IMR-90 (cell line): ENCODE results near the gene PROKR2. TPM values are rescaled to one million over a fixed set of nuclear protein-coding genes. Genes with fewer than 3 reads are reported as not detected.

Source experiments
- ATAC-seq: fragments of 200-7000 bp; cut with Tn5 transposase; 2 replicates; pipeline ENCODE4 v1.9.1; 2020; ENCODE audit warnings: low read depth, mild to moderate bottlenecking, moderate library complexity
- BruUV-seq: library from RNA; stranded (reverse); fragments of 400-500 nt; replicated peaks from 2 replicates; lab custom pipeline; 2021; lab: Mats Ljungman, UMichigan
- CTCF ChIA-PET: fragments of 300-600 bp; formaldehyde crosslinking; extraction: SDS; loops from one replicate; lab custom pipeline; 2021; ENCODE audit warnings: antibody characterized with exemption; lab: Yijun Ruan, JAX
- POLR2A ChIA-PET: fragments of 300-600 bp; sonication (Branson Sonifier 250); formaldehyde crosslinking; loops from one replicate; lab custom pipeline; 2022; ENCODE audit warnings: antibody characterized with exemption; ENCODE audit not compliant: unreplicated experiment; lab: Charles Lee
- DNase-seq: peaks from one replicate; pipeline ENCODE4 v3.0.0; 2013
- H2AFZ ChIP-seq: replicated peaks from 2 replicates; pipeline ENCODE3; 2013; ENCODE audit warnings: low read length, mild to moderate bottlenecking; ENCODE audit not compliant: poor library complexity
- H2AK5ac ChIP-seq: 2 replicates; pipeline ENCODE4 v1.6.1; 2013; ENCODE audit warnings: low read depth, low read length, inconsistent platforms
- H2AK9ac ChIP-seq: replicated peaks from 2 replicates; pipeline ENCODE3; 2013; ENCODE audit warnings: mild to moderate bottlenecking, low read depth, low read length, moderate library complexity; ENCODE audit not compliant: poor library complexity
- H2BK120ac ChIP-seq: 2 replicates; pipeline ENCODE4 v1.6.1; 2013; ENCODE audit warnings: low read depth, low read length, inconsistent platforms
- H2BK15ac ChIP-seq: 3 replicates; pipeline ENCODE4 v1.6.1; 2013; ENCODE audit warnings: low read depth, low read length, inconsistent platforms
- H2BK20ac ChIP-seq: 2 replicates; pipeline ENCODE4 v1.6.1; 2013; ENCODE audit warnings: low read depth, mild to moderate bottlenecking, inconsistent platforms, low read length, moderate library complexity
- H2BK5ac ChIP-seq: 2 replicates; pipeline ENCODE4 v1.6.1; 2013; ENCODE audit warnings: mild to moderate bottlenecking, low read depth, low read length, inconsistent platforms; ENCODE audit not compliant: poor library complexity, severe bottlenecking
- H3K14ac ChIP-seq: replicated peaks from 2 replicates; pipeline ENCODE4 v1.6.1; 2013; ENCODE audit warnings: low read depth, low read length, inconsistent platforms
- H3K18ac ChIP-seq: 2 replicates; pipeline ENCODE4 v1.6.1; 2013; ENCODE audit warnings: low read depth, low read length, control low read depth
- H3K23ac ChIP-seq: 2 replicates; pipeline ENCODE4 v1.6.1; 2013; ENCODE audit warnings: low read depth, low read length, inconsistent platforms
- H3K27ac ChIP-seq: 2 replicates; pipeline ENCODE4 v1.5.1; 2013; ENCODE audit warnings: mild to moderate bottlenecking, control low read depth, low read length; ENCODE audit not compliant: insufficient read depth
- H3K27me3 ChIP-seq: 2 replicates; pipeline ENCODE4 v1.6.1; 2013; ENCODE audit warnings: low read length; ENCODE audit not compliant: control insufficient read depth, insufficient read depth
- H3K36me3 ChIP-seq: 2 replicates; pipeline ENCODE4 v1.6.1; 2013; ENCODE audit warnings: low read length, mixed read lengths; ENCODE audit not compliant: control insufficient read depth, insufficient read depth
- H3K4ac ChIP-seq: 2 replicates; pipeline ENCODE4 v1.6.1; 2013; ENCODE audit warnings: low read depth, low read length, inconsistent platforms
- H3K4me1 ChIP-seq: 2 replicates; pipeline ENCODE4 v1.6.1; 2013; ENCODE audit warnings: low read length, mixed read lengths; ENCODE audit not compliant: control insufficient read depth, insufficient read depth
- H3K4me2 ChIP-seq: 2 replicates; pipeline ENCODE4 v1.6.1; 2013; ENCODE audit warnings: low read depth, mild to moderate bottlenecking, control low read depth, low read length, moderate library complexity
- H3K4me3 ChIP-seq: 2 replicates; pipeline ENCODE4 v1.5.1; 2013; ENCODE audit warnings: low read depth, mild to moderate bottlenecking, control low read depth, low read length, moderate library complexity; ENCODE audit not compliant: insufficient read depth
- H3K56ac ChIP-seq: 2 replicates; pipeline ENCODE4 v1.6.1; 2013; ENCODE audit warnings: low read length, inconsistent platforms; ENCODE audit not compliant: insufficient read depth; ENCODE audit errors: extremely low read depth
- H3K79me1 ChIP-seq, 2 experiments: 2 replicates each; pipeline ENCODE4 v1.6.1; 2013; ENCODE audit warnings: low read length in 2 of 2, inconsistent platforms in 1 of 2, low read depth in 1 of 2
- H3K9ac ChIP-seq: 2 replicates; pipeline ENCODE4 v1.6.1; 2013; ENCODE audit warnings: low read depth, low read length, control low read depth
- H3K9me1 ChIP-seq: 2 replicates; pipeline ENCODE4 v1.6.1; 2013; ENCODE audit warnings: low read length, inconsistent platforms; ENCODE audit not compliant: insufficient read depth
- H3K9me3 ChIP-seq: 2 replicates; pipeline ENCODE4 v1.6.1; 2013; ENCODE audit warnings: low read length; ENCODE audit not compliant: control insufficient read depth, insufficient read depth
- H4K20me1 ChIP-seq: 2 replicates; pipeline ENCODE4 v1.6.1; 2013; ENCODE audit warnings: low read length, inconsistent platforms; ENCODE audit not compliant: insufficient read depth
- H4K5ac ChIP-seq: 2 replicates; pipeline ENCODE4 v1.6.1; 2013; ENCODE audit warnings: mild to moderate bottlenecking, low read depth, low read length, control low read depth
- H4K8ac ChIP-seq, 2 experiments: 2 replicates each; pipeline ENCODE4 v1.6.1; 2013; ENCODE audit warnings: low read depth in 2 of 2, low read length in 2 of 2, control low read depth in 1 of 2, inconsistent platforms in 1 of 2
- H4K91ac ChIP-seq: 2 replicates; pipeline ENCODE4 v1.6.1; 2013; ENCODE audit warnings: low read depth, low read length, inconsistent platforms; ENCODE audit not compliant: insufficient read depth
- CEBPB ChIP-seq: IDR thresholded peaks from 2 replicates; pipeline ENCODE4 v1.6.1; 2012; ENCODE audit warnings: low read depth, low read length, improper control_type of control experiment
- CTCF ChIP-seq: conservative IDR thresholded peaks from 2 replicates; pipeline ENCODE4 v1.5.1; 2012; ENCODE audit warnings: mild to moderate bottlenecking, low read depth, low read length, improper control_type of control experiment
- FOS ChIP-seq: fragments of 150-350 bp; IDR thresholded peaks from 2 replicates; pipeline ENCODE4 v1.6.1; 2016; ENCODE audit warnings: low read depth, low read length
- MAFK ChIP-seq: IDR thresholded peaks from 2 replicates; pipeline ENCODE4 v1.6.1; 2012; ENCODE audit warnings: low read depth, low read length, improper control_type of control experiment
- MAZ ChIP-seq: IDR thresholded peaks from 2 replicates; pipeline ENCODE4 v1.6.1; 2012; ENCODE audit warnings: low read depth, mild to moderate bottlenecking, low read length, improper control_type of control experiment, moderate library complexity, borderline replicate concordance
- NFE2L2 ChIP-seq: fragments of 150-350 bp; IDR thresholded peaks from 2 replicates; pipeline ENCODE4 v1.6.1; 2016; ENCODE audit warnings: low read depth, mild to moderate bottlenecking, low read length
- RAD21 ChIP-seq: IDR thresholded peaks from 2 replicates; pipeline ENCODE4 v1.6.1; 2012; ENCODE audit warnings: low read length, improper control_type of control experiment
- RCOR1 ChIP-seq: IDR thresholded peaks from 2 replicates; pipeline ENCODE4 v1.6.1; 2012; ENCODE audit warnings: mild to moderate bottlenecking, low read length, improper control_type of control experiment; ENCODE audit not compliant: insufficient replicate concordance
- WGBS, 2 experiments: methylation state at CpG; one replicate each; pipeline versions ENCODE4 v1.1.5 to v1.1.7; 2013; ENCODE audit warnings: missing lambda C conversion rate in 2 of 2; ENCODE audit not compliant: insufficient read length in 1 of 2; ENCODE audit errors: extremely low coverage in 2 of 2; 5-methylcytosine and 5-hydroxymethylcytosine counted together
- dilution Hi-C: fragments of 300-500 bp; cut with HindIII; formaldehyde crosslinking; loops from one replicate; pipeline ENCODE4 v1.14.3; 2018; ENCODE audit warnings: low sequenced_read_pairs; ENCODE audit not compliant: unreplicated experiment
- in situ Hi-C: fragments of 300-500 bp; cut with MboI; formaldehyde crosslinking; loops from 3 replicates; pipeline ENCODE4 v1.14.3; 2019; ENCODE audit warnings: low sequenced_read_pairs, inconsistent platforms, mixed read lengths
- intact Hi-C: fragments of 100-400 bp; cut with micrococcal nuclease; formaldehyde crosslinking; loops from 2 replicates; pipeline ENCODE4 v1.10.0; 2022
- polyA plus RNA-seq, 3 experiments: library from polyadenylated mRNA; depleted of rRNA; stranded (reverse); fragments of >200 nt; gene quantifications; 2 replicates each; pipeline ENCODE4 v1.2.3, GENCODE V29; 2012; ENCODE audit warnings: low replicate concordance in 1 of 3
- total RNA-seq: library from RNA; depleted of rRNA; stranded (reverse); fragments of >200 nt; gene quantifications from 2 replicates; pipeline ENCODE4 v1.2.3, GENCODE V29; 2012

The PROKR2 gene
- total and polyA plus RNA-seq, 2 of the 4 experiments (the other 2 are of a cell fraction): not detected

GRCh38 chr20:5356941-5357340 is 40.2 kb upstream of the PROKR2 start:
- Histone ChIP-seq H4K91ac (no peak overlapping the region), H2BK120ac (no peak overlapping the region), H4K8ac (no peak overlapping the region), H4K20me1 (no peaks in the 10 kb centered on the region), H2BK5ac (no peak overlapping the region), H3K27me3 (no peaks in the 10 kb centered on the region), H3K9me1 (no peaks in the 10 kb centered on the region), H2AFZ (no peak overlapping the region), H2AK9ac (no peak overlapping the region), H3K9ac (no peak overlapping the region), H3K23ac (no peak overlapping the region), H3K14ac (no peak overlapping the region), H3K9me3 (no peaks in the 10 kb centered on the region), H2AK5ac (no peak overlapping the region), H2BK15ac (no peak overlapping the region), H2BK20ac (no peak overlapping the region), H3K4me1 (no peaks in the 10 kb centered on the region), H3K18ac (no peak overlapping the region), H3K4ac (no peak overlapping the region), H3K4me3 (no peak overlapping the region), H3K36me3 (no peaks in the 10 kb centered on the region), H3K56ac (no peak overlapping the region), H3K27ac (no peak overlapping the region), H3K4me2 (no peak overlapping the region), H3K79me1 (no peaks in the 10 kb centered on the region), H4K5ac (no peak overlapping the region)
- intact Hi-C loops: no loop called here
- 30% methylated on average over 2 of the region's 4 CpGs; no CpG with 5 or more reads in 1 of the 2 experiments for WGBS, 2 experiments
- ChIA-PET POLR2A (no interaction called here), CTCF (no interaction called here)
- in situ Hi-C loops: no loop called here
- no peak for DNase-seq
- dilution Hi-C loops: no loop called here
- TF ChIP-seq MAZ: no peak
- no peak for TF ChIP-seq MAFK
- no peak for TF ChIP-seq CEBPB
- no peak for TF ChIP-seq RCOR1
- no peak for TF ChIP-seq FOS
- TF ChIP-seq CTCF: no peak
- TF ChIP-seq RAD21: no peak
- TF ChIP-seq NFE2L2: no peak
- no peak for ATAC-seq
- no TSS peak for BruUV-seq
